Lung microvascular endothelial cell (primary cell): ENCODE measurements around the gene EXOC3L1. TPM values are rescaled to one million over a fixed set of nuclear protein-coding genes. Genes with fewer than 3 reads are reported as not detected.
A peak's percentile ranks its signal among the peaks of the same experiment; 100 is the strongest.

ENCODE experiments used
- DNase-seq, 2 donors: peaks; one replicate each; pipeline versions ENCODE4 v3.0.0 to v3.0.0-alpha.2; 2010; ENCODE audit warnings: low read depth in 2 of 2
- total RNA-seq: library from RNA; depleted of rRNA; stranded (reverse); fragments of >200 nt; gene quantifications from 2 replicates; pipeline ENCODE4 v1.2.1, GENCODE V29; 2014

EXOC3L1 gene
- total RNA-seq, 1 donor from 2014 or later: 48.0 TPM

DNA sequence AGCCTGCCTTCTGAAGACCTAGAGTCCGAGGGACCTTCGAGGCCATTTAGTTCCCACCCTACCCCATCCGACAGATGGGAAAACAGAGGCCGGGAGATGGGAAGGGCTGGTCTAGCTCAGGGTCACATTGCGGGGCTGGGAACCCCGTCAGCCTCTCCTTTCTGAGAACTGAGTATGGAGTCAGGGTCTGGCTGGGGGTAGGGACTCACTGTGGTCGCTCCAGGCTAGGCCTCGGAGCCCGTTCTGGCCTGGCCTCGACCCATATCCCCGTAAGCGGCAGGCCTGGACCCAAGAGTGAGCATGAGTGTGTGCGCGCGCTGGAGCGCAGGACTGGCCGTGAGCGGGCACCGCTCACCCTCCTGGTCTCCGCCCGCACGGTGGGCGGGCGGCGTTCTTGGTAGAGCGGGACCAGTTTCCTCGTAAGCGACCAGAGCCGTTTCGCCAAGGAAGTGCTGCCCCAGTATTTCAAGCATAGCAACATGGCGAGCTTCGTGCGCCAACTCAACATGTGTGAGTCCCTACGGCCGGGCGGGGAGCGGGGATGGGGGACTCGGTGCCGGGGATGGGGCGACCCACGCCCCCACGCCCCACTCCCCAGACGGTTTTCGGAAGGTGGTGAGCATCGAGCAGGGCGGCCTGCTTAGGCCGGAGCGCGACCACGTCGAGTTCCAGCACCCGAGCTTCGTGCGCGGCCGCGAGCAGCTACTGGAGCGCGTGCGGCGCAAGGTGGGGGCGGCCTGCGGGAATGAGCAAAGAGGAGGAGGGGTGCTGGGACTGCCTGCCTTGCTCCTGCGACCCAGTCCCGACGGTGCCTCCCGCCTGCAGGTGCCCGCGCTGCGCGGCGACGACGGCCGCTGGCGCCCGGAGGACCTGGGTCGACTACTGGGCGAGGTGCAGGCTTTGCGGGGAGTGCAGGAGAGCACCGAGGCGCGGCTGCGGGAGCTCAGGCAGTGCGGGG is 24.5 kb downstream of the EXOC3L1 start:
- DNase-seq: no peak

DNA sequence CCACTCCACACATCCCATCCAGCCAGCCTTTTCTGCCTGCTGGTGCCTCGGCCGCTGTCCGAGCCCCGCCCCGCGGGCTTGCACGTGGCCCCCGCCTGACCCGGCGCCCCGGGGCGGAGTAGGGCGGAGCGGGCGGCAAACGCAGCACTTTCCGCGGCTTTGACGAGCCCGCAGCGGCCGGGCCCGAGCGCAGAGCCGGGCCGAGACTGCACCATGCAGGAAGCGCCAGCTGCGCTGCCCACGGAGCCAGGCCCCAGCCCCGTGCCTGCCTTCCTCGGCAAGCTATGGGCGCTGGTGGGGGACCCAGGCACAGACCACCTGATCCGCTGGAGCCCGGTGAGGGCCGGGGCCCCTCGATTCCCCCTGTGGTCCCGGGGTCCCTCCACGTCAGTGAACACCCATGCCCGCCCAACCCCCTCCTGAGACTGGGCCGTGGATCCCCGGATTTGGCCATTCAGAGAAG is 25.3 kb downstream of the EXOC3L1 start, which contains the start of gene HSF4:
HSF4 (plus strand) TSS at position 147 of the 463 bp plus-strand sequence; CDS start at position 214, 67 bp downstream.
- peak in 1 of 2 donors; percentile 20 for DNase-seq

DNA sequence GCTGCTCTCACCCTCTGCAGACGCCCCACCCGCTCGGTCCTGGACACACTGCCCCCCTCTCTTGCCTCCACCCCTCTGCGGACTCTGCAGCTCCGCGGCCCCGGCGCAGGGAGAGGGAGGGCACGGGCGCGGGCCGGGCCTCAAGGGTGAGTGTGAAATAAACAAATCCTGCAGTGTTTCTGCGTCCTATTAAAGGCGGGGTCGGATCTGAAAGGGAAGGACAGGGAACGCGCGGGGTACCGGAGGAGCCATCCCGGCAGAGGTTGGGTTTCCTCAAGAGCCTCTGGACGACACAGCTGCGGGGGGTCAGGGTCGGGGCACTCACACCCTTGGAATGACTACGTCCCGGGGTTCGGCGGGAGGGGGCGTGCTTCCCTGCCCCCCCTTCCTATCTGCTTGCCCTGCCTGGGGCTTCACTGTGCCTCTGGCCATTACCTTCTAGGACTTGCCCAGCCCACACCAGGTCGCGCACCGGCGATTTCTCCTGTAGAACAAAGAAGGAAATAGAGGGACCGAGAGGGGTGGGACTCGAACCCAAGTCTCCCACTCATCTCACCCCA is 25.9 kb downstream of the EXOC3L1 start:
- no peak for DNase-seq

DNA sequence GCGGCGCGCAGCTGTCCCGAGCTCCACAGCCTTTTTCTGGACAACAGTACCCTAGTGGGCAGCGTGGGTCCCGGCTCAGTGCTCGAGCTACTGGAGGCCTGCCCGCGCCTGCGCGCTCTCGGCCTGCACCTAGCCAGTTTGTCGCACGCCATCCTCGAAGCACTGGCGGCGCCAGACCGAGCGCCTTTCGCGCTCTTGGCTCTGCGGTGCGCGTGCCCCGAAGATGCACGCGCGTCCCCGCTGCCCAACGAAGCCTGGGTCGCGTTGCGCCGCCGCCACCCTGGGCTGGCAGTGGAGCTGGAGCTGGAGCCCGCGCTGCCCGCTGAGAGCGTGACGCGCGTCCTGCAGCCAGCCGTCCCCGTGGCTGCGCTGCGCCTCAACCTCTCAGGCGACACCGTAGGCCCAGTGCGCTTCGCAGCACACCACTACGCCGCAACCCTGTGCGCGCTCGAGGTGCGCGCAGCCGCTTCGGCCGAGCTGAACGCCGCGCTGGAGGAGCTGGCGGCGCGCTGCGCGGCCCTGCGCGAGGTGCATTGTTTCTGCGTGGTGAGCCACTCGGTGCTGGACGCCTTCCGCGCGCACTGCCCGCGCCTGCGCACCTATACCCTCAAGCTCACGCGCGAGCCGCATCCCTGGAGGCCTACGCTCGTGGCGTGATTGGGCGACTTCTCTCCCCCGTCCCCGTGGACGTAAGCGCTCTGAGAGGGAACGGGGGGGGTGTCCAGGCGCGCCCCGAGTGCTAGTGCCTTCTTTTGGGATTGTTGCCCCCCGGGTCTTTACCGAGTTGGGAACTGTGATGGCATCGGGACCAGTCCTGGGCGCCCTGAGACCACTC is 26.6 kb downstream of the EXOC3L1 start:
- DNase-seq: peak; percentile 62 to 73

DNA sequence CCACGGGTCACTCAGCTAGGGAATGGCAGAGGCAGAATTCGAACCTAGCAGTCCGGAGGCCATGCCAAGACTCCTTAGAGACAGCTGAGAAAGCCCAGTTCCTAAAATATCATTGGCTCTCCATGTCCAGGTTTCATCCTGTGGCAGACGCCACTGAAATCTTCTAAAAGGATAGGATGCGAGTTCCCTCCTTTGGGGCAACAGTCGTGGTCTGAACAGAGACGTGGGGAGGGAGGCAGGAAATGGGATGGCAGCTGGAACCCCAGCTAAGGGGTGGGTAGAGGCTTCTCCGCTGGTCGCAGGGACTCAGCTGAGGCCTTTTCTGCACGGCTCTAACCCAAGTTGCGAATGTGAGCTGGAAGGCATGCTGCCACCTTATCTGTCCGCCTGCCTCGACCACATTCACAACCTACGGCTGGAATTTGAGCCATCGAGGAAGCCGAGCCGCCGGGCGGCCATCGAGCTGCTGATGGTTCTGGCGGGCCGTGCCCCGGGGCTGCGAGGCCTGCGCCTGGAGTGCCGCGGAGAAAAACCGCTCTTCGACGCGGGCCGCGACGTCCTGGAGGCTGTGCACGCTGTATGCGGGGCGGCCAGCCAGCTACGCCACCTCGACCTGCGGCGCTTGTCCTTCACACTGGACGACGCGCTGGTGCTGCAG is 27.3 kb downstream of the EXOC3L1 start:
- DNase-seq: no peak

DNA sequence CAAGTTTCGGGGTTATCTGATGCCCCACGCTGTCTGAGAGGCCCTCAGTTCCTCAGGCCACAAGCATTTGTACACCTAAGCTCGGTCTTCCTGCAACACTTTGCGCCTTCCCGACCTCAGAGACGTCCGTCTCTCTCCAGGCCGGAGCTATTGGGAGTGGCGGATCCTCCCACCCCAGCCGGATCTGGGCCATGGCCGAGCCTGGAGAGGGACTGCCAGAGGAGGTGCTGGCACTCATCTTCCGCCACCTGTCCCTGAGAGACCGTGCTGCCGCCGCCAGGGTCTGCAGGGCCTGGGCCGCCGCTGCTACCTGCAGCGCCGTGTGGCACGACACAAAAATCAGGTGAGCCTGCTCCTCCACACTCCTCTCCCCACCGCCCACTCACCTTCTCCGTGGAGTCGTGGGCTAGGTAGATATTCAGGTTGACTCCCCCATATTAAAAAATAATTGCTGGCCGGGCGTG is 28.3 kb downstream of the EXOC3L1 start:
- DNase-seq: no peak

DNA sequence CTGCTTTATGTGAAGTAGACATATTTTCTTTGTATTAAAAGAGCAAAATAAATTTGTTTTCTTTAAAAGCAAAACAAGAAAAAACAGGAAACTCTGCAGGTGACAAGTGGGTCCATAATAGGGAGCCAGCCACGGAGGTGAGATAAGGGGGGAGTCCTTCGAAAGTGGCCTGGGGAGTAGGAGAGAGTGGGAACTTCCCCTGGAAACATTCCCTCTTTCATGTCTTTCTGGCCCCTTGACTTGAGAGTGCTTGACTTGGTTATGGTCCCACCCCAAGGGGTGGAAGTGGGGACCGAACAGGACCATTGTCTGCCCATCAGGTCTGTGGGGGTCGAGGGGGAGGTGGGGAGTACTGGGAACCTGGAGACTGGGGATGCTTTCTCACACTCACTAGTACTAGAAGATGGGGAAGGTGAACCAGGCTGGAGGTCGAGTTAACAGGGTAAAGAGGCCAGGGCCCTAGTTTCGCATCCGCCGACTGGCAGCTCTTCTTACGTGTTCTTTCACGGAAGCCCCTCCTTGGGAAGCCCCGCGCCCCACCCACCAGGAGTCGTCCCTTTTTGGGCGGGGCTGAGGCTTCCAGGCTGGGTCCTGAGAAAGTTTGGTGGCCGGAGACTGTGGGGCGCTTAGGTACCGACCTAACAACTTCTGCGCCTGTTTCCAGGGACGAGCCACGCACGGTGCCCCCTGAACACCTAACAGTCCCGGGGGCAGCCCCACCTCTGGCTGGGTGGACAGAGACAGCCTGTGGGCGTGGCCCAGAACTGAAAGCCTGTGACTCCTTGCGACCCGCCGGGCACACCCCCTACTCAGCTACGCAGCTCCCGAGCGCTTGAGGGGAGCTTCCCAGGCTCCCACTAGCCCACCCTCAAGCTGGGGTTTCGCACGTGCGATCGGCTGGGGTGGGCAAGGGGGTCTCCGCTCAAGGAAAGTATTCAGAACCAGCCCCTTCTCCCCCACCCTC is 31.0 kb downstream of the EXOC3L1 start:
- DNase-seq: peak in 1 of 2 donors; percentile 42

DNA sequence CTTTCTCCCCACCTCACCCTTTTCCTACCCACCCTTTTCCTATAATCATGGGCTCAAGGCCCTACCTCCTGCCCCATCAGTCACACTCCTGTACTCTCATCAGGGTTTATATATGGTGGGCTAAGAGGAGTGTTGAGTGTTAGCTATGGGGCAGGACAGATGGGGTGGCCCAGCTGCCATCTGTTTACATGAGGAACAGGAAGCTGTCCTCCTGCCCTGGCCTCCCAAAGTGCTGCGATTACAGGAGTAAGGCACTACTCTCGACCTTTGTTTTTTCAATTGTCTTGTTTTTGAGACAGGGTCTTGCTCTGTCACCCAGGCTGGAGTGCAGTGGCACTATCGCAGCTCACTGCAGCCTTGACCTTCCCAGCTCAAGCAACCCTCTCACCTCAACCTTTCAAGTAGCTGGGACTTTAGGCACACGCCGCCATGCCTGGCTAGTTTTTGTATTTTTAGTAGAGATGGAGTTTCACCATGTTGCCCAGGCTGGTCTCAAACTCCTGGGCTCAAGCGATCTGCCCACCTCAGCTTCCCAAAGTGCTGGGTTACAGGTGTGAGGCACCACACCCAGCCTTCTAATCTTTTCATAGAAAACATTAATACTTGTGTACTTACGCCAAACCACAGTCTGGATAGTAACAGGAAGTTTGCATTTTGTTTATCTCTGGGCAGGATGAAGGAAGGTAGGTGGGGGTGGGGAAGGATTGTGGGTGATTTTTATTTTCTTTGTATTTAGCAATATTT is 31.9 kb downstream of the EXOC3L1 start:
- no peak for DNase-seq

DNA sequence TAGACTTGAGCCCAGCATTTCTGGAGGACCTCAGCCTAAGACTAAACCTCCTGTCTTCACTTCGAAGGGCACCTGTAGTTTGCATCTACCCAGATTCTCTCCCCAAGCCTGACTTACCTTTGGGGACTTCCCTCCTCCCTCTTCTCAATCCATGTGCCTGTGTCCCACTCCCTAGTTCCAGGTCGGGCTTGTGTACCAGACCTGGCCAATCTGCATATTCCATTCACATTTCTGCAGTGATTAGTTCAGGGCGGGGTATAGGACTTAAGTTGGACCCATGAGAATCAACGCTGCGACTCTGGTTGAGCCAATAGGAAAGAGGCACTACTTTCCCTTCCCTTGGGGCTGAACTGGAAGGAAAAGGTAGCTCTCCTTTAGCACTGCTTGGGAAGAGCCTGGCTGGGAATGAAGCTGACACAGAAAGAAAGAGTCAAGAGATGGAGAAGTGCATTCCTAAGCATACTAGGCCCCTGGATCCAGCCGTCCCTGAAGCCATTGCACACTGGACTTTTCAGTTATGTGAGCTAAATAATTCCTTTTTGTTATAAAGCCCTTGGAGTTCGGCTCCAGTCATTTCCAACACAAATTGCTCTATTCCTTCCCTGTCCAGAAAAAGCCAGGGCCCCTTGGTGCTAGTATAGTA is 32.7 kb downstream of the EXOC3L1 start:
- DNase-seq: no peak

DNA sequence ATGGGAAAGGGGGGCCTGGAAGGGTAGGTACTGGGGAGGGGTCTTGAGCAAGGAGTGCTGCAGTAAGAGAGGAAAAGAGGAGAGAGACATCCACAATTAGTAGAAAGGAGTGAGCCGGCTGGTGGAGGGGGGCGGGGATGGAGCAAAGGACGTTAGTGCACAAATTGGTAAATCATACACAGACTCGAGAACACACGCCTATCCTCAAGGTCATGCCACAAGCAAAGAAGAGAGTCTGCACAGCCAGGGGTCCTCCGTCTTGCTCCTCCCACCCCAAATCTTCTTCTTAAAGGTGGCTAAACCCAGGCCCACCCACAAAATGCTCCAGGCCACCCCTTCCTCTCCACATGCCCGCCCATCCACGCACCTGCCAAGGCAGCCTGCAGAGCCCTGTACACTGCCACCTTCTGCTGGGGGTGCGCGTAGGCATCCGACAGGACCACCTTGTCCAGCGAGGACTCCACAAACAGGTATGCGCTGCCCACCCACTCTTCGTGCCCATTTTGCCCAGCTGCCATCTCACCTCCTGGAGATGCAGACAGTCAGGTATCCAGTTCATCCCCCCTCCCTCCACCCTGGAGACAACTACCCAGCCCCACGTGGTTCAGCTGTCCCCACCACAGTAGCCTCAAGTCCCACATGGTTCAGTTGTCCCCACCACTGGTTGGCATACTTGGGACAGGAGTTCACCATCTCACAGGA is 33.6 kb downstream of the EXOC3L1 start:
- no peak for DNase-seq

DNA sequence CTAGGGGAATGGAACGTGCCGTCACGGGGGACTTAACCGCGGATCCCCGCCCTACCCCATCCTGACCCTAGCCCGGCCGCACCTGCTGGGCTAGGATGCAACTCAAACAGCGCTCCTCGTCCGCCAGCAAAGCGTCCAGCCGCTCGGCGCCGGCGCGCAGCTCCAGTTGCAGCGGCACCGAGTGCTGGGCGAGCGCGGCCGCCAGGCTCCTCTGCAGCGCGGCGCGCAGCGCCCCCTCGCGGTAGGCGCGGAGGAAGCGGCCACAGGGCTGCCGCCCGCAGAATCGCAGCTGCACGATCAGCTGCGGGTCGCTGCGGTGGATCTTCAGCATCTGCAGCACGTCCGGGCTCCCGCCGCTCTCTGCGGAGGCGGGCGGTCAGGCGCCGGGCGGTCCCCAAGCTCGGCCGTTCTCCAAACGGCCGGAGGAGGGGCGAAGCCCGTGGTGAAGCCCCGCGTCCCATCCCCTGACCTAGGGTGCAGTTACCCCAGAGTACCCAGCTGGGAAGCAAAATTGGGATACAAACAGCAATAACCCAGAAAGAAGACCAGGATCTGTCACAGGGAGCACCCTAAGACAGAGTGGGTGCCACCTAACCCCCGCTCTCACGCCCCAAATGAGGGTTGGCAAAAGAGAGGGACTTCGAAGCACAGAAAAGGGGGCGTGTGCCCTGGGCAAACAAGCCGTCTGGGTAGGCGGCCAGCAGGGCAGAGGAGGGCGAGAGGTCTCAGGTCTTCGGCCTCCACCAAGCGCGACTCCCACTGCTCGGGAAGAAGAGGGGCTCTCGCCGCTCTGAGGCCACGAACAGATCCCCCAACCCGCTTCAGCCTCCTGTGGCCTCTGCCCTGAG is 34.4 kb downstream of the EXOC3L1 start:
- DNase-seq: peak; percentile 77 to 86

DNA sequence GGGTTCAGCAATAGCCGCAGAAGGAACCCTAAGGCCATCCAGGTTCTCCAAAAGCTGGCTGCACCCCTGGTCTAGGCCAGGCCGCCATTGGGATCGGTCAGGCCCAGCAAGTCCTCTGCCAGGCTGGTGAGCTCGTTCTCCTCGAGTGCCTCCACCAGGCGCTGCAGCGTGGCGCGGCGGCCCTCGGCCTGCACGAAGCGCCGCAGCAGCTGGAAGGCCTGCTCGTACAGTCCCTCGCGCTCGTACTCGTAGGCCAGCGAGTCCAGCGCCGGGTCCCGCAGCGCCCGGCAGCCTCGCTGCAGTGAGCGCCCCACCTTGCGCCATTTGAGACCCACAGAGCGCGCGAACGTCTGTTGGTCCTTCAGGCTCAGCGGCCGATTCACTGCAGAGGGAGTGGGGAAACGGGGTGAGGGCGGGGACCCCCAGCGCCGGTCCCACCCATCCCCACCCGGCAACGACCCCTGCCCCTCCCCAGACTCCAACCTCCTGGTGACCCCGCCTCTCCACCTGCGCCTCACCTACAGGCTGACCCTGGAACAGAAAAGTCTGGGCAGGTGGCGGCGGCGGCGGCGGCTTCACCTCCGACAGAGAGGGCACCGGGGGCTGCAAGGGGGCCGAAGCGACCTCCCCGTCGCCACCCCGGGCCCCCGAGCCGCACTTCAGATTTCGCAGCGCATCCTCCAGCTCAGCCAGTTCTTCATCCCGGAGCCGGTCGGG is 35.2 kb downstream of the EXOC3L1 start:
- DNase-seq: no peak

DNA sequence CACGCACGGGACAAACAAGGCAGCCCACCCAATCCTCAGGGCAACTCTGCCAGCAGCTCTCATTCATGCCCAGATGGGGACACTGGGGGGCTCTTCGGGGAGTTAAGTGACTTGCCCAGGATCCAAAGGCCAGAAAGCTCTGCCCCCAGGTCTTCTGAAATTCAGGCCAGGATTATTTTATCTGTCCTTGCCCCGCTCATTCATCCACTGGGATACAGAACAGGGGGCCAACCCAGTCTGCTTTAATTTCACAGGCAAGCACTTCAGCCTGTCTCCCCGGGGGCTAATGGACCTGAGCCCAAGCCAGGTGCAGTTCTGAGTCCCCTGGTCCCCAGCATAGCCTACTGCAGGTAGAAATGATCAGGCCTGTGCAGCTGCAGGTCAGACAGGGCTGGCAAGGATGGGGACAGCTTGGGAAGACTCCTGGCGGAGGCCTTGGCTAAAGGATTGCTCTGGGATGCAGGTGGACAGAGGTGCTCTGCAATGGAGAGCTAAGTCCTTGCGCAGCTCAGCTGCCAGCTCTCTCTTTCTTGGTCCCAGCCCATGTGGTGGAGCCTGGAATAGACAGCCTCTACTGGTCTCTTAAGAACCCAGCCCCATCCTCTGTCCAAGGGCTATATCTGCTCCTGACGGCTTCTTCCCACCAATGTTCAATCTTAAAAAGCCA is 38.4 kb downstream of the EXOC3L1 start:
- DNase-seq: no peak

DNA sequence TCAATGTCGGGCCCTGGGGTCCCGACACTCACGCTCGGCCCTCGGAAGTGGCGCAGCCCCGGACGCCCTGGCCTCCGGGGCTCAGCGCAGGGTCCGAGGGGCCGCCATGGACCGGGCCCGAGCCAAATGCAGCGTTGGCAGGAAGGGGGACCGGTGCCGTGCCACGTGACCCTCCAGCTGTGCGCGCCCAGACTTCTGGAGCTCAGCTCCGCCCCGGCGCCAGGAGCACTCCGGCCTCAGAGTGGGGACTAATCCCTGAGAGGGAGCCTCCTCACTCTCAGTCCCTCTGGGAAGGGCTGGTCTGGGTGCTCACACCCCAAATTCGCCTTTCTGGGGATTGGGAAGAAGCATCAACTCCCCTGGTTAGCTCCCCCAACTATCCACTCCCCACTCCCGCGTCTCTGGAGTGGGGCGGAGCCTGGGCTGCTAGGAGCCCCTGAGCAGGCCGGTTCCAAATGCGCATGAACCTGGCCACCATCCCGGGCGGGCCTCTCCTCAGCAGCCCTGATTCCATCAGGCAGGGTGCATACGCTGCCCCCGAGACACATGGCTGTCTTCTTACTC is 39.0 kb downstream of the EXOC3L1 start, which contains the start of gene B3GNT9:
B3GNT9 (minus strand) TSS at position 166 of the 564 bp plus-strand sequence. CDS start 513 bp downstream, outside the sequence.
- DNase-seq: peak in 1 of 2 donors; percentile 43
